ENCODE measurements around the gene CUBN.

- TF ChIP-seq, protein P1, sequence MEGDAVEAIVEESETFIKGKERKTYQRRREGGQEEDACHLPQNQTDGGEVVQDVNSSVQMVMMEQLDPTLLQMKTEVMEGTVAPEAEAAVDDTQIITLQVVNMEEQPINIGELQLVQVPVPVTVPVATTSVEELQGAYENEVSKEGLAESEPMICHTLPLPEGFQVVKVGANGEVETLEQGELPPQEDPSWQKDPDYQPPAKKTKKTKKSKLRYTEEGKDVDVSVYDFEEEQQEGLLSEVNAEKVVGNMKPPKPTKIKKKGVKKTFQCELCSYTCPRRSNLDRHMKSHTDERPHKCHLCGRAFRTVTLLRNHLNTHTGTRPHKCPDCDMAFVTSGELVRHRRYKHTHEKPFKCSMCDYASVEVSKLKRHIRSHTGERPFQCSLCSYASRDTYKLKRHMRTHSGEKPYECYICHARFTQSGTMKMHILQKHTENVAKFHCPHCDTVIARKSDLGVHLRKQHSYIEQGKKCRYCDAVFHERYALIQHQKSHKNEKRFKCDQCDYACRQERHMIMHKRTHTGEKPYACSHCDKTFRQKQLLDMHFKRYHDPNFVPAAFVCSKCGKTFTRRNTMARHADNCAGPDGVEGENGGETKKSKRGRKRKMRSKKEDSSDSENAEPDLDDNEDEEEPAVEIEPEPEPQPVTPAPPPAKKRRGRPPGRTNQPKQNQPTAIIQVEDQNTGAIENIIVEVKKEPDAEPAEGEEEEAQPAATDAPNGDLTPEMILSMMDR (conservative IDR thresholded peaks at IDR 0.05): no peak
- TF ChIP-seq EZH2 (IDR thresholded peaks at IDR 0.05; ENCODE audit: low read depth): no peak
Measured at GRCh38 chr10:17068953-17069352, 60.7 kb downstream of the CUBN start.
